Gastrocnemius medialis (tissue), 4 donors: ENCODE measurements around the gene USP20.

Source experiments
- CTCF ChIP-seq, 5 experiments: fragments of 450-650 bp in 3 of 5; fragments of 200-600 bp in 2 of 5; sonication (generic) in 2 of 5; IDR thresholded peaks in 4 of 5; conservative IDR thresholded peaks in 1 of 5; 1 replicate in 4 of 5; 2 replicates in 1 of 5; pipeline ENCODE4 v1.5.1; 2016 to 2019; ENCODE audit warnings: antibody characterized with exemption in 5 of 5, mild to moderate bottlenecking in 3 of 5, moderate library complexity in 3 of 5
- POLR2A ChIP-seq, 2 donors: fragments of 450-650 bp; IDR thresholded peaks; one replicate each; pipeline ENCODE4 v1.6.1; 2017; ENCODE audit warnings: antibody characterized with exemption in 2 of 2, mild to moderate bottlenecking in 2 of 2, moderate library complexity in 2 of 2

DNA sequence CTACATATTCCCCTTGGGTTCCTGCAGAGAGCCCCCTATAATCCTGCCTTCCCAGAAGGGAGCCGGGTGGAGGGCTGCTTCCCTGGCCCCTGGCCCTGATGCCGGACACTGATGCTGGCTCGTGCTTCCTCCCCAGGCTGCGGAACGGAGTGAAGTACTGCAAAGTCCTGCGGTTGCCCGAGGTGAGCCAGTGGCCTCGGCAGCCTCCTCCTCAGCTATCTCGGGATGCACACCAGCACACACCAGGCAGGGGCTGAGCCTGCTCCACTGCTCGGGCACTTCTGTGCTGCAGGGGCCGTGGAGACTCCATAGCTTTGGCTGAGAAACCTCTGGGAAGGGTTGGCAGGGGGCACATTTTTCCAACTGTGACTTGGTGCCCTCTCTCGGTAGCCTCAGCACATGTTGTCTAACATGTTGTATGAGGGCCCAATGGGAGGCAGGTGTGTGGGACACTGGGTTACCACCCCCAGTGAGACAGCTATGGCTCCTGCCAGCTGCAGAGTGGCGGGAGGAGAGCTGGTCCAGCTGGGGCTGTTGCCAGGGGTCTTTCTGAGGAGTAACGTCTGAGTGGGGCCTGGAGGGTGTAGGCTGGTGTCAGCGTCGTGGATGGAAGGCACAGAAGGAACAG, 38.4 kb downstream of the USP20 start:
- TF ChIP-seq CTCF (IDR thresholded peaks at IDR 0.05 in 4 of 5, conservative IDR thresholded peaks at IDR 0.05 in 1 of 5) (no peak), POLR2A (IDR thresholded peaks at IDR 0.05) (no peak)
